HCT116 (cell line): ENCODE data around the gene C12orf54.

Experiments used
- CEBPB ChIP-seq: IDR thresholded peaks from 2 replicates; pipeline ENCODE4 v1.6.1; 2012; ENCODE audit warnings: low read depth
- CTCF ChIP-seq, 3 experiments: fragments of 200-600 bp in 1 of 3; sonication (generic) in 1 of 3; IDR thresholded peaks in 2 of 3; conservative IDR thresholded peaks in 1 of 3; 2 replicates each; pipeline ENCODE4 v1.5.1; 2012 to 2017; ENCODE audit warnings: low read depth in 2 of 3, low read length in 2 of 3, antibody characterized with exemption in 1 of 3, borderline replicate concordance in 1 of 3, control low read depth in 1 of 3, mild to moderate bottlenecking in 1 of 3, mixed read lengths in 1 of 3, mixed run types in 1 of 3, moderate library complexity in 1 of 3; ENCODE audit not compliant: insufficient read depth in 1 of 3
- POLR2A ChIP-seq: IDR thresholded peaks from 2 replicates; pipeline ENCODE4 v1.7.0; 2011; ENCODE audit warnings: borderline replicate concordance; ENCODE audit not compliant: insufficient read depth, insufficient read length; ENCODE audit errors: extremely low read depth
- POLR2AphosphoS5 ChIP-seq: IDR thresholded peaks from 2 replicates; pipeline ENCODE4 v1.6.1; 2011; ENCODE audit warnings: mild to moderate bottlenecking, low read depth, low read length, moderate library complexity
- RAD21 ChIP-seq: IDR thresholded peaks from 2 replicates; pipeline ENCODE4 v1.6.1; 2012; ENCODE audit warnings: low read depth, mild to moderate bottlenecking
- TCF7L2 ChIP-seq: IDR thresholded peaks from 2 replicates; pipeline ENCODE4 v1.7.0; 2011; ENCODE audit warnings: borderline replicate concordance, inconsistent platforms; ENCODE audit not compliant: insufficient read depth, insufficient read length; ENCODE audit errors: extremely low read depth
- ZNF274 ChIP-seq: fragments of 200-500 bp; sonication (Bioruptor generic); IDR thresholded peaks from 2 replicates; pipeline ENCODE4 v1.6.1; 2014; ENCODE audit warnings: mild to moderate bottlenecking, low read depth, low read length, inconsistent platforms
- TF ChIP-seq, protein P1 (sequence below): IDR thresholded peaks from 2 replicates; pipeline ENCODE4 v1.6.1; 2012; ENCODE audit warnings: low read depth
- TF ChIP-seq, protein P2 (sequence below): IDR thresholded peaks from 2 replicates; pipeline ENCODE4 v1.6.1; 2011; ENCODE audit warnings: mild to moderate bottlenecking, low read length, moderate library complexity; ENCODE audit not compliant: insufficient replicate concordance; ENCODE audit errors: extremely low read depth
- TF ChIP-seq, protein P3 (sequence below): IDR thresholded peaks from 2 replicates; pipeline ENCODE4 v1.6.1; 2012

DNA sequence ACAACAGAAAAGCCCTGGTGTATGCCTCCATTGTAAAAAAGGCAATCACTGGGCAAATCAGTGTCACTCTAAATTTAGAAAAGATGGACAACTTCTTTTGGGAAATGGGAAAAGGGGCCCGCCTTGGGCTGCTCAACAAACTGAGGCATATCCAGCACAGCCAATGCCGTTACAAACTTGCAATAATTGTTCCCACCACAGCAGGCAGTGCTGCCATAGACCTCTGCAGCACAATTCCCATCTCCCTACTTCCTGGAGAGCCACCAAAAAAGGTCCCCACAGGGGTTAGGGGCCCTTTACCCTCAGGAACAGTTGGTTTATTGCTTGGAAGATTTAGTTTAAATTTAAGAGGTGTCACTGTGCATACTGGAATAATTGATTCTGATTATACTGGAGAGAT, 26.7 kb downstream of the C12orf54 start:
- 0 out of 6 replicates have a peak, but pooled peaks of 1 of the 3 experiments have one; percentile 13 for TF ChIP-seq CTCF (IDR thresholded peaks at IDR 0.05 in 2 of 3, conservative IDR thresholded peaks at IDR 0.05 in 1 of 3; ENCODE audit: borderline replicate concordance in 1 of 3, insufficient read depth in 1 of 3, low read depth in 2 of 3, low read length in 2 of 3)
- TF ChIP-seq ZNF274: no peak
- no peak for TF ChIP-seq CEBPB
- TF ChIP-seq, protein P1, sequence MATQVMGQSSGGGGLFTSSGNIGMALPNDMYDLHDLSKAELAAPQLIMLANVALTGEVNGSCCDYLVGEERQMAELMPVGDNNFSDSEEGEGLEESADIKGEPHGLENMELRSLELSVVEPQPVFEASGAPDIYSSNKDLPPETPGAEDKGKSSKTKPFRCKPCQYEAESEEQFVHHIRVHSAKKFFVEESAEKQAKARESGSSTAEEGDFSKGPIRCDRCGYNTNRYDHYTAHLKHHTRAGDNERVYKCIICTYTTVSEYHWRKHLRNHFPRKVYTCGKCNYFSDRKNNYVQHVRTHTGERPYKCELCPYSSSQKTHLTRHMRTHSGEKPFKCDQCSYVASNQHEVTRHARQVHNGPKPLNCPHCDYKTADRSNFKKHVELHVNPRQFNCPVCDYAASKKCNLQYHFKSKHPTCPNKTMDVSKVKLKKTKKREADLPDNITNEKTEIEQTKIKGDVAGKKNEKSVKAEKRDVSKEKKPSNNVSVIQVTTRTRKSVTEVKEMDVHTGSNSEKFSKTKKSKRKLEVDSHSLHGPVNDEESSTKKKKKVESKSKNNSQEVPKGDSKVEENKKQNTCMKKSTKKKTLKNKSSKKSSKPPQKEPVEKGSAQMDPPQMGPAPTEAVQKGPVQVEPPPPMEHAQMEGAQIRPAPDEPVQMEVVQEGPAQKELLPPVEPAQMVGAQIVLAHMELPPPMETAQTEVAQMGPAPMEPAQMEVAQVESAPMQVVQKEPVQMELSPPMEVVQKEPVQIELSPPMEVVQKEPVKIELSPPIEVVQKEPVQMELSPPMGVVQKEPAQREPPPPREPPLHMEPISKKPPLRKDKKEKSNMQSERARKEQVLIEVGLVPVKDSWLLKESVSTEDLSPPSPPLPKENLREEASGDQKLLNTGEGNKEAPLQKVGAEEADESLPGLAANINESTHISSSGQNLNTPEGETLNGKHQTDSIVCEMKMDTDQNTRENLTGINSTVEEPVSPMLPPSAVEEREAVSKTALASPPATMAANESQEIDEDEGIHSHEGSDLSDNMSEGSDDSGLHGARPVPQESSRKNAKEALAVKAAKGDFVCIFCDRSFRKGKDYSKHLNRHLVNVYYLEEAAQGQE: no peak
- TF ChIP-seq RAD21: no peak
- TF ChIP-seq, protein P2, sequence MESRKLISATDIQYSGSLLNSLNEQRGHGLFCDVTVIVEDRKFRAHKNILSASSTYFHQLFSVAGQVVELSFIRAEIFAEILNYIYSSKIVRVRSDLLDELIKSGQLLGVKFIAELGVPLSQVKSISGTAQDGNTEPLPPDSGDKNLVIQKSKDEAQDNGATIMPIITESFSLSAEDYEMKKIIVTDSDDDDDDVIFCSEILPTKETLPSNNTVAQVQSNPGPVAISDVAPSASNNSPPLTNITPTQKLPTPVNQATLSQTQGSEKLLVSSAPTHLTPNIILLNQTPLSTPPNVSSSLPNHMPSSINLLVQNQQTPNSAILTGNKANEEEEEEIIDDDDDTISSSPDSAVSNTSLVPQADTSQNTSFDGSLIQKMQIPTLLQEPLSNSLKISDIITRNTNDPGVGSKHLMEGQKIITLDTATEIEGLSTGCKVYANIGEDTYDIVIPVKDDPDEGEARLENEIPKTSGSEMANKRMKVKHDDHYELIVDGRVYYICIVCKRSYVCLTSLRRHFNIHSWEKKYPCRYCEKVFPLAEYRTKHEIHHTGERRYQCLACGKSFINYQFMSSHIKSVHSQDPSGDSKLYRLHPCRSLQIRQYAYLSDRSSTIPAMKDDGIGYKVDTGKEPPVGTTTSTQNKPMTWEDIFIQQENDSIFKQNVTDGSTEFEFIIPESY: no peak
- no peak for TF ChIP-seq POLR2AphosphoS5
- no peak for TF ChIP-seq TCF7L2
- TF ChIP-seq, protein P3, sequence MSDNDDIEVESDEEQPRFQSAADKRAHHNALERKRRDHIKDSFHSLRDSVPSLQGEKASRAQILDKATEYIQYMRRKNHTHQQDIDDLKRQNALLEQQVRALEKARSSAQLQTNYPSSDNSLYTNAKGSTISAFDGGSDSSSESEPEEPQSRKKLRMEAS: no peak
- no peak for TF ChIP-seq POLR2A
